HG02981 (cell line): Measurements from ENCODE around the gene PDE9A.

Experiments
- ATAC-seq: cut with Tn5 transposase; IDR thresholded peaks from one replicate; pipeline ENCODE4 v1.9.1; 2021; ENCODE audit warnings: mild to moderate bottlenecking, moderate library complexity; ENCODE audit not compliant: unreplicated experiment

Gene PDE9A

DNA sequence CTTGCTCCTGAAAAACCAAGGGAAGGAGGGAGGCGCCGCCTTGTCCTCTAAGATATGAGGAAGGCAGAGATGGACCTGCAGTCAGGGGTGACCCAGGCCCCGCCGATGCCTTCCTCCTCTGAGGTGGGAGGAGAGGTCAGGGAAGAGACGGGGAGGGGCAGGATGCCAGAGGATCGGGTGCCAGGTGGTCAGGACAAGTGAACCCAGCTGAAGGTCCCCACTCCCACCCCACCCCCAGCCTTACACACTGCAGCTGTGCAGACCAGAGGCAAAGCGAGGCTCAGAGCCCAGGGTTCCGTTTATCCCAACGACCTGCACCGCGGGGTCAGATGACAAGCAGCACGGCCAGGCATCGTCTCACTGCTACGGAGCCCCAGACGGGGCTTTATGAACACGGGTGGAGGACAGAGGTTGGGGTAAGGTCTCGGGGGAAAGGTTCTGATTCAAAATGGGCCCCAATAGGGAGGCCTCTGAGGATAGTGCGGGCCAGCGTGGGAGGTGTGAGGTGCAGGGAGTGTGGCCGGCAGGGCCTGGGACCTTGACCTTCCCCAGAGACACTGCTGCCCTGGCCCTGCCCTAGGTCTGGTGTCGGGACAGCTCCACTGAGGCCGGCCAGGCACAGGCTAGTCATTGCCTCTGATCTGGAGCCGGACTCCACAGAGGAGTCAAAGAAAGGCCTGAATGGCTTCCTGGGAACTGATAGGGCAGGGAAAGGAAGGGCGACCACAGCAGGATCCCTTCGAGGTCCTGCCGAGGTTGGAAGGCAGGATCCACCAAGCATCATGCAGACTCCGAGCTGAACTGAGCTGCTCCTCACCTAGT, 113.5 kb downstream of the PDE9A start:
- ATAC-seq, result no peak

DNA sequence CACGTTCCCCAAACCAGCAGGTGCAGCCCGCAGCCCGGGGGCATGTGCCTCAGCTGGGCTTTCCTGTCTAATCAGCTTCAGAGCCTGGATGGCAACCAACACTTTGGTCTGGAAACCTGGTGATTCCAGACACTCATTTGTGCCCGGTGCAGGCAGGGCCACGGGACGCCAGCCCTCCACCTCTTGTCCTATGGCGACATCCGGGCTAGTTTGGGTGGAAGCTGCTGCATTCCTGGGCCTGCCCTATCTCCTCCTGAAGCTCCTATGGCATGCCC, 114.1 kb downstream of the PDE9A start:
- ATAC-seq, result no peak

DNA sequence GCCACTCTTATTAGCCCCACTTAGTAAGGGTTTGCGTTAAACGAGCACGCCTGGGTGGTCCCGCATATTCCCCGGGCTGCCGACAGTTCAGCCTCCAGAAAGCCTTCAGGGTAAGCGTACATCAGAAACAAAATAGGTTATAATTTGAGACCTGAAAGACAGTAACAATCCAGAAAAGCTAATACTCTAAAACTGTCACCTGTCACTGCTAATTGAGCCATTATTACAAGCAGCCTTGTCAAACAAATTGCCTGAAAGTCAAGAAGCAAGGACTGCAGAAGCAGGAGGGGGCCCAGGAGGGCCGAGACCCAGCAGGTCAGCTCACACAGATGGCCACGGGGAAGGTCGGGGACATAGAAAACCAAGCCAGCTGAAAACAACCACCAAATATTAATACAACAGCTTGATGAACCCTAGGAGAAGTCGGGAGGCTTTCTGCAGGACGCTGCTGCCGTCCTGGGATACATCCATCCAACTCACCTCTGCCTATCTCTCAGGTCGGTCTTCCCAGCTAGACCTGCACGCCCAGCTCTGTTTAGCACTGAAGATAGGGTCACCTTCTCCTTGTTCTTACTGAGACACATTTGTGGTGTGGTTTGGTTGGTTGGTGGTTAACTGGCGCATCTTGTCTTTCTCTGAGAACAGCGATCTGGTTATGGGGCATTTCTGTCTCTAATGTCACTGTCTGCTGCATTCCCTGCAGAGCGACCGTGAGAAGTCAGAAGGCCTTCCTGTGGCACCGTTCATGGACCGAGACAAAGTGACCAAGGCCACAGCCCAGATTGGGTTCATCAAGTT, 115.1 kb downstream of the PDE9A start:
- ATAC-seq, result no peak

DNA sequence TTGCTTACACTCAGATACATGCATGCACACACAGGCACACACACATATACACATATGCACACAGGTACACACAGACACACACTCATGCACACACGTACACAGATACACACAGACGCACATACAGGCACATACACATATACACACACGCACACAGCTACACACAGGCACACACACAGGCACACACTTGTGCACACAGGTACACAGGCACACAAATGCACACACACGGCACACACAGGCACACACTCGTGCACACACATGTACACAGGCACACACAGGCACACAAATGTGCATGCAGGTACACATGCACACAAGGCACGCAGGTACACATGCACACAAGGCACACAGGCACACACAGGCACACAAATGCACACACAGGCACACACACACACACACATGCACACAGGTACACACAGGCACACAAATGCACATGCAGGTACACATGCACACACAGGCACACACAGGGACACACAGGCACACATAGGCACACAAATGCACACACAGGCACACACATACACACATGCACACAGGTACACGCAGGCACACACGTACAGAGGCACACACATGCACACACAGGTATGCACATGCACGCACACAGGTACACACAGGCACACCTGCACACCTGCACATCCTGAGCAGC, 115.9 kb downstream of the PDE9A start:
- no peak for ATAC-seq

DNA sequence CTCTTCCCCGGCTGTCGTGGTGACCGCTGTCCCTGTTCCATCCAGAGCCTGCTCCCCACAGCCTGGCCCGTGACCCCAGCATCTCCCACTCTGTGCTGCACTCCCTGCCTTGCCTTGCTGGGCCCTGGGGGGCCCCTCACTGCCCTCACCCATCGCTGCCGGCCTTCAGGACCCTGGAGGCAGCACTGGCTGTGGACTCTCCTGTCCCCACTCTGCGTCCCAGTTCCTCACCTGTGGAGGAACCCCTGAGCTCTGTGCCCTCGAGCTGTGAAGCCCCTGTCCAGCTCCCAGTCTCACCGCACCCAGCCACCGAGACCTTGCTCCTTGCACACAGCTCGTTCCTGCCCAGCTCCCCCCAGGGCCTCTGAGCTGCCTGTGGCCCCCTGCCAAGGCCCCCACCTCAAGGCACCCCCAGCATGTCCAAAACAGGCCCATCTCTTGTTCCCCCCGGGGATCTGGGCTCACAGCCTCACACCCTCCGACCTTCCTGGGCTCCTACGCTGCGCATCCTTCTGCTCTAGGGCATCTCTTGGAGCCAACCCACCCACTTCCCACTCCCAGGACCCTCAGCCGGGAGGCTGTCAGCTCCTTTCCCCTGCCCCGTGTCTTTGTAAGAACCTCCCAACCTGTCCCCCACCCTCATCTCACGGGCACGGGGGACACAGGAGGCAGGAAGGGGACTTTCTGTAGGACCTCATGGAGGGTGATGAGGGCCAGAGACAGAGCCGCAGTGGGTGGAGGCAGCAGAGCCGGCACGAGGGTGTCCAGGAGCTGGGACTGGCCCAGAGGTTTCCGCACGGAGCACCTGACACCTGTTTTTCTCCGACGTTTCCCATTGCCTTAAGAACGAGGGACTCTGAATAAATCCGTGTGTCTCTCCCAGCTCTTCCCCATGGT, 116.6 kb downstream of the PDE9A start:
- no peak for ATAC-seq

DNA sequence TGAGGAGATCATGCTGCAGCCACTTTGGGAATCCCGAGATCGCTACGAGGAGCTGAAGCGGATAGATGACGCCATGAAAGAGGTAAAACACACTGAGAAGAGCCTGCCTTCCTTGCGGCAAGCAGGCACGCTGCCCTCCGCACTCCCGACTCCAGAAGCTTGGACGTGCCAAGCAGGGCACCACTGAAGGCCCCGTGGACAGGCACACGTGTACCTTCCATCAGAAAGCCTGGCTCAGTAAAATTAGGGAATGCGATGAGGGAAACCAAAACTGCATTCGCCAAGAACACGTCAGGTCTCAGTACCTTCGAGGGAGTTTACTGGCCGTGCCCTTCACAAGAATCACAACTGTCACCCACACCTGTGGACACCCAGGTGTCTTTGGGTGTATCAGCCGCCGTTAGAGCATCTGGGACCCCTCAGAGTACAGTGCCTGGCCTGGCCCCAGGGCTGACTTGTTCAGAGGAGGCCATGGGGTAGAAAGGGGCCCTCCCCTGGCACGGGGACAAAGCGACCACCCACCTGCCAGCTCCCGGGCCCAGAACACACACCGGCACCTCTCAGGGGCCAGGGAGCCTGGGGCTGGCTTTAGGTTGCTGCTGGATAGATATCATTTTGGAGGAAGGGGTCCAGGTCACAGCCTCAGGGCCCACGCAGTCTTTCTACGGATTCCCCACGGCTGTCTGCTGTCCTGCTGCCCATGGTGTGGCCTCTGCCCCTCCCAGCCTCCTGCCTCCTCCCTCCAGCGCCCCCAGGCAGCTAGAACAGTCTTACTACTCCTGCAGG, 117.5 kb downstream of the PDE9A start:
- ATAC-seq, result no peak

DNA sequence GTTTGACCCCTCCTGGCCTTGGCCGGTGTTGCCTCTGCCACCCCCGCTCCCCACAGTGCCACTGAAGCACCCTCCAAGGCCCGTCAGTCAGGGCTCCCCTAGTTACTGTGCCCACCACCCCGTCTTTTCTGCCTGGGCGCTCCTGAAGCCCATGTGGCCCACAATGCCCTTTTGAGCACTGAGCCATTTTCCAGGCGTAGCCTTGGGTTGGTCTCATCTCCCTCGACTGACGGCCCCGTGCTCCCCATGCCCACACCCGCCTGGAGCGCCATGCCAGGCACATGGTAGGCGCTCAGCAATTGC, 118.0 kb downstream of the PDE9A start:
- ATAC-seq, result no peak

DNA sequence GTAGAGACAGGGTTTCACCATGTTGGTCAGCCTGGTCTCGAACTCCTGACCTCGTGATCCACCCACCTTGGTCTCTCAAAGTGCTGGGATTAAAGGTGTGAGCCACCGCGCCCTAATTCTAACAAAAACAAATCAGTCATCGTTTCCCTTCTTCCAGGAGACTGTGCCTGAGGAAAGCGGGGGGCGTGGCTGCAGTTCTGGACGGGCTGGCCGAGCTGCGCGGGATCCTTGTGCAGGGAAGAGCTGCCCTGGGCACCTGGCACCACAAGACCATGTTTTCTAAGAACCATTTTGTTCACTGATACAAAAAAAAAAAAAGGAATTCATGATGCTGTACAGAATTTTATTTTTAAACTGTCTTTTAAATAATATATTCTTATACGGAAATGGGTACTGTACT, 121.7 kb downstream of the PDE9A start:
- no peak for ATAC-seq

DNA sequence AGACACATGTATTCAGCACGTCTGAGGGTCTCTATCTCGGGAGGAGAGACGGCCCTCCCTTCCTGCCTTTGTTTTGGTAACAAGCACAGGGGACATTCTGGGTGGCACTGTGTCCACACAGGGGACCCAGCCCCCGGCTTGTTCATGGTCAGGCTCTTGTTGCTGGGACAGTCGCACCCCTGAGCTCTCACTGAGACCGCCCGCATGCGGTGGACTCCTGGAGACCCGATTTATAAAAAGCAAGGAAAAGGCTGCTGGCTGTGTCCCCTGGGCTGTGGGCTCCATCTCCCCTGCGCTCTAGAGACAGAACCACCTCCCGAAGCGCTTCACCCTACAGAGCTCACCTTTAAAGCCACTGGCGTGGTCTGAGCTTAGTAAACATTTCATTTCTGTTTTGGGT, 122.5 kb downstream of the PDE9A start:
- no peak for ATAC-seq

DNA sequence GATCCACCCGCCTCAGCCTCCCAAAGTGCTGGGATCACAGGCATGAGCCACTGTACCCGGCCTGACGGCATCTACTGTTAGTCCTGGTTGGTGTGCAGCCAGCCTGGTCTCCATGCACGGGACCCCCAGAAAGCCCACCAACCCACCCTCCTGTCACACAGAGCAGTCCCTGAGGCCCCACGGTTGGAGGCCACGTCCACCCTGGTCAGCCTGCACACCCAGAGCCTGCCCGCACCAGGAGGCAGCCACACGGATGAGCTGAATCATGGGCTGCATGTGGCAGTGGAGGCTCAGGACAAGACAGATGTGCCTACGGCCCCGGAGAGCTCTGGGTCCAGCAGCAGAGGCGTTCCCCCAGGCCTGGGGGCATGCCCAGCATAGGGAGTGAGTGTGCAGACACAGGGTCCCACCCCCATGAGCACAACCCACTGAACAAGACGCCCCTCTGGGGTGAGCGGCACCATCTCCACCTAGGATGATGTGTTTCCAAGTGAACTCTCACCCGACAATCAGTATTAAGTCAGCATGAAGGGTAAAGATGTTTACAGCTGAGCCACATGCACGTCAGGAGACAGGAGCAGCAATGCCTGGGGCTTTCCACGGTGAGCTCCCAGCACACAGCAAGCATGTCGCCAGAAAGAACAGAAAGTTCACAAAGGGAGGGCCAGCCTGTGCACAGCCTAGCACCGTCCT, 123.8 kb downstream of the PDE9A start:
- ATAC-seq, result no peak

DNA sequence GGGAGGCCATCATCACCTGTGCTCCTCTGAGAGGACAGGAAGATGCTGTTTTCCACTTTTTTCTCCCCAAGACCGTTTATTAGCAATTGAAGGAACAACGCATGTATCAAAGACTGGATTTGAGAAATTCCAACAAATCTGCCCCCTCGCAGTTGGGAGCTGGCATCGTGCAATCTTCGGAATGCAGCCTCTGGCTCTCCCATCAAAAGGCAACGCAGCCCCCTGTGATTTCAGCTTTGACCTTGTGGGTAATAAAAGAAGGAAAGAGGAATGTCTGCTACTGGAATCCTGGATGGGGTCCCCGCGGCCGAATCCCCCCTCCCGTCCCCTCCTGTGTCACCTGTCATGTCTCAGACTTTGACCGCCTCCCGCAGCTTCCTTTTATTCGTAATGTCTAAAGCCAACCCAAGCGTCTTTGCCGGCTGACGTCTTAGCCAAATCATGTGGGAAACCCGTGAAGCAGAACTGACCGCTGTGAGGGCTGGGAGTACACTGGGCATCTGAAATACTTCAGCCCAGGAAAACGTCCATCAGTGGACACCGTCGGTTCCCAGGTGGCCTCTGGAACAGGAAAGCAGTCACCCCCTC, 124.4 kb downstream of the PDE9A start:
- no peak for ATAC-seq

DNA sequence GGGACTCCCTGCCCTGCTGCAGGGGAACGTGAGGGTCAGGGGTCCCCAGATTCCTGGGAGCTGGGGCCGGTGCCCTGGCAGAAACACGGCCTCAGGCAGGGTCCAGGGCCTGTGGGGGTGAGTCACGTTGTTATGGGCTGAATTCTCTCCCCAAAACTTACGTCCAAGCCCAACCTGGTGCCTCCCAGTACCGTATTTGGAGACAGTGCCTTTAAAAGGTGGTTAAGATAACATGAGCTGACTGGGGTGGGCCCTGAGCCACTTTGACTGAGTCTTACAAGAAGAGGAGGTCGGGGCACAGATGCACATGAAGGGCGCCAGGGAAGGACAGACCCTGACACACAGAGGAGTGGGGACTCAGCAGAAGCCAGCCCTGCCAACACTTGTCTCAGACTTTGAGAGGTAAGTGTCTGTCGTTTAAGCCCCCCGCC, 126.0 kb downstream of the PDE9A start:
- no peak for ATAC-seq

DNA sequence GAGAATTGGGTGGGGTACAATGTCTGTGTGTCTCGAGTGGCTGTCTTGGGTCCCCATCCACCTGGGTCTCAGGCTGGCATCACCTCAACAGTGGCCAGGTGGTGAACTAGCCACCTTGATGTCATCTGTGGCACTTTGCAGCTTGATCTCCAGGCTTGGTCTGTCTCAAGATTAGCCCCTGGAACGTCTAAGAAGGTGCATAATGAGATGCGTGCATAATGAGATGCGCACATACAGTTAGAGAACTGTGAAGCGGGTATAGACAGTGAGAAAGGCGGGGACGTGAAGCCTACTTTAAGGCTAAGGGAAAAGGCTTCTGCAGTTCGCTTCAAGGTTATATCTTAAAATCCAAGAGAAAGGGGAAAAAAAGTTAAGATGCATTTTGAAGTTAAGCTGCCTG, 127.2 kb downstream of the PDE9A start:
- ATAC-seq, result no peak

DNA sequence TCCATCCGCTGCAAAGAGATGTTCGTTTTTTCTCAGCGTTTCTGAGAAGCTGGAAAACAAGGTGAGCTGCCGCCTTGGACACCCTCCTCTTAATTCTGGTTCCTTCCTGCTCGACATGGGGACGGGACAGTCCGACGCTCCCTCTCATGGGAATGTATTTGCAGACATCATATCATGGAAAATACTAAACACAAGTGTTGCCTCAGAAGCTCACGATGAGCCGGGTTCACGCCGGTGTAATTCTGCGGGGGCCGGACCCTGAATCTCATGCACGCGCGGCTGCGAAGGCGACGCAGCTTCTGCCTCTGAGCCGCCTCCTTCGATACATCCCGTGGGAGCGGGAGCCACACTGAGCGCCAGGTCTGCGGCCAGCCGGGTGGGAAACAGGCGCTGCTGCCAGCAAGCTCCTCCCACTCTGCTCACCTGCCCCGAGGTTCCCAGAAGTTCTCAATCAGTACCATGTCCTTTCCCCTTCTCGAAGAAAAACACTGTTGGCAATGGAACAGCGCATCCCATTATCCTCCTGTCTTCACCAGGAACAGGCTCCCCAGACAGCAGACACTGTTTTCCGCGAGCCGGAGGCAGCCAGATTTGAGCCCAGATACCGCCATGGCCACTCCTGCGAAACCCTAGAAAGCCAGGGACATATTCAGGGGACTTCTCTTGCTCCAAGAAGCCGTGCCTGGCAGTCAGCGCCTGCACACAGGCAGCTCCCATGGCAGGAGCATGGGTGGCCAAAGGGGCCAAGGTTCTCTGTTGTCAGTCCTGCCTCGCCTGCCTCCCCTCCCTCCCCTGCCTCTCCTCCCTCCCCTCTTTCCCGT, 127.9 kb downstream of the PDE9A start:
- ATAC-seq, result no peak

DNA sequence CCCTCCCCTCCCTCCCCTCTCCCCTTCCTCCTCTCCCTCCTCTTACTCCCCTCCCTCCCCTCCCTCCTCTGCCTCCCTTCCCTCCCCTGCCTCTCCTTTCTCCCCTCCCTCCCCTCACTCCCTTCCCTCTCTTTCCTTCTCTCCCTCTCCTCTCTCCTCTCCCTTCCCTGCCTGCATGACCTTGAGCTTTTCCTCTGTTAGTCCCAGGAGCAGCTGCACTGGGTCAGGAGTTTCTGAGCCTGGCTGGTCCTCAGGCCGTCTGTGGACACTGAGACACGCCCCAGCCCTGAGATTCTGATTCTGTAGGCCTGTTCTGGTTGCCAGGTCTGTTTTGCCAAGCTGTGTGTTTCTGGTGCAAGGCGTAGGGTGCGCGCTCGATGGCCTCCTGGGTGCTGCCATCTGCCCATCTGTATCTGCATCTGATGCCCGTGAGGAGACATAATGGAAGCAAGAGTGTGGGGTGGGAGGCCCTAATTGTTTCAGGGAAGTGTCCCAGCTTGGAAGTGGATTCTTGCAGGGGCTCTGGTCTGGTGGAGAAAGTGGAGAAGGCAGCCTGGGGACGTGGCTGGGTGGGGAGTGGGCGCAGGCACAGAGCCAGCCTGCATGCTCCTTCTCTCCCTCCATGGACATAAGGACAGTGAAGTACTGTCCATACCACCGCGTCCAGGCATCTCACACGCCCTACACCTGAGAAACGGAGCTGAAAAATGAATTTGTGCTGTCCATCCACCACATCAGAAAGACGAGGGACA, 128.7 kb downstream of the PDE9A start:
- no peak for ATAC-seq

DNA sequence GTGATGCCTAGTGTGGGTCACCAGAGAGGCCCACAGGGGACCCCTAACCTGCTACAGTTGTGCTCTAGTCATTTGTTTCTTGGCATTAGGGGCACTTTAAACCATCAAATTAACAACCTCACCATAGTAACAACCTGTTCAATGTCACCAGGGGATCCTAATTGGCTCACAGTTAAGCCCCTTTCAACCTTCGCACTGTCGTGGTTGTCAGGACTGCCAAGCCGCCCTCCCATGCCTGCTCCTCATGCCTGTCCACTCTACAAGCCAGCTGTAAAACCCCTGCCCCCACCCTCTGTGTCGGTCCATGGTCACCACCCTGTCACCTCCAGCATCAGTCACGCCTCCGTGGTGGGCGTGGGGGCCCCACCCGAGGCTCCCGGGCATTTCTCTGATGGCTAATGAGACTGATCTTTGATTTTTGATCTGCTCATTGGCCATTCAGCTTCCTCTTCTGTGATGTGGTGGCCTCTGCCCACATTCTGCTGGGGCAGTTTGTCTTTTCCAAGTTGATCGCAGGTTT, 129.4 kb downstream of the PDE9A start:
- ATAC-seq, result no peak

DNA sequence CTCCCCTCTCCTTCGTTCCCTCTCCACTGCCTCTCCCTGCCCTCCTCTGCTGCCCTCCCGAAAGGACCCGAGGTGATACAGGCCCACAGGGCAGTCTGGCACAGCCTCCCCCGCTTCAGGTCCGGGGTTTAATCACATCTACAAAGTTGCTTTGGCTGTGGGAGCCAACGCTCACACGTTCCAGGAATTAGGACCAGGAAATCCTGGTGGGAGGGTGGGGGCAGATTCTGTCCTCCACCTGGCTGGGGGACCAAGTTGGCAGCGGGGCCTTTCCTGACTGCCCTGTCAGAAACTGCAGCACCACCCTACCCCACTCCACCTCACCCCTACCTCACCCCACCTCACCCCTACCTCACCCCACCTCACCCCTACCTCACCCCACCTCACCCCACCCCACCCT, 130.9 kb downstream of the PDE9A start:
- ATAC-seq, result no peak
